Right kidney (tissue), 9 donors: ENCODE measurements around the gene RBP4.

ENCODE experiments used
- DNase-seq: peaks from one replicate; pipeline ENCODE4 v3.0.0-alpha.2; 2016
- long read RNA-seq, 8 donors: transcript quantifications; one replicate each; lab custom pipeline, GENCODE V29; 2026

The RBP4 gene
- long read RNA-seq, donor 1, result 0 reads
- long read RNA-seq, donor 2, partial matches to known transcripts, result 0 of 1 reads
- long read RNA-seq, donor 2, other reads (novel, unspliced or antisense), result 0 of 1 reads
- long read RNA-seq, donor 3, result 0 reads
- long read RNA-seq, donor 4, result 0 reads
- long read RNA-seq, donor 5, result 0 reads
- long read RNA-seq, donor 6, result 0 reads
- long read RNA-seq, donor 7, partial matches to known transcripts, result 0 of 1 reads
- long read RNA-seq, donor 7, other reads (novel, unspliced or antisense), result 0 of 1 reads
- long read RNA-seq, donor 8, partial matches to known transcripts, result 0 of 1 reads
- long read RNA-seq, donor 8, other reads (novel, unspliced or antisense), result 0 of 1 reads

DNA sequence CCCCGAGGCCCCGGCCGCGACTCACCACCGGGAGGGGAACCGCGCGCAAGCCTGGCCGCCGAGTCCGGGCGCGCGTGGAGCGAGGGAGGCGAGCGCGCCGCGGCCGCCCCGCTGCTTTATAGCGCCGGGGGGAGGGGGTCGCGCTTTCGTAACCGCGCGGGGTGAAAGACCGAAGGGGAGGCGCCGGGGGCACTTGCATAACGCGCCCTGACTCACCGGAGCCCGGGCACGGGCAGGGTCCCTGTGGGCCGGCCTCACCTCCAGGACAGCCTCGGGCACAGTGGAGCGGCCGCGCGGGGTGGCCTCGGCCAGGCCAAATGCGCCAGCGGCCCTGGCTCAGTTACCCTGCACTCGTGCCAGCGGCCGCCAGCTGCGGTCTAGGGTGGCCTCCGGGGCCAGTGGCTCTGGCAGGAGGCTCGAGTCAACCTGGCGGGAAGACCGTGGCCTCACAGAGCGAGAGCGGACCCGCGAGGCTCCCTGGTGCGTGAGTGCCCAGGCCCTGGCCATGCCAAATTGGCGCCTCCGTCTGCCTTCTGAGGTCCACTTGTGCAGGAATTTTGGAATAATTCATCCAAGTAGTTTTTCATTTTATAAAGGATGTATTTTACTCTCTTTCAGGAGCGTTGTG is at the start of gene RBP4:
RBP4 (minus strand) TSS at position 90 of the 628 bp plus-strand sequence. CDS start 207 bp downstream, outside the sequence.
- peak; percentile 67 for DNase-seq

- no peak for DNase-seq
Observed at GRCh38 chr10:93639791-93640190, 38.8 kb upstream of the RBP4 start.

DNA sequence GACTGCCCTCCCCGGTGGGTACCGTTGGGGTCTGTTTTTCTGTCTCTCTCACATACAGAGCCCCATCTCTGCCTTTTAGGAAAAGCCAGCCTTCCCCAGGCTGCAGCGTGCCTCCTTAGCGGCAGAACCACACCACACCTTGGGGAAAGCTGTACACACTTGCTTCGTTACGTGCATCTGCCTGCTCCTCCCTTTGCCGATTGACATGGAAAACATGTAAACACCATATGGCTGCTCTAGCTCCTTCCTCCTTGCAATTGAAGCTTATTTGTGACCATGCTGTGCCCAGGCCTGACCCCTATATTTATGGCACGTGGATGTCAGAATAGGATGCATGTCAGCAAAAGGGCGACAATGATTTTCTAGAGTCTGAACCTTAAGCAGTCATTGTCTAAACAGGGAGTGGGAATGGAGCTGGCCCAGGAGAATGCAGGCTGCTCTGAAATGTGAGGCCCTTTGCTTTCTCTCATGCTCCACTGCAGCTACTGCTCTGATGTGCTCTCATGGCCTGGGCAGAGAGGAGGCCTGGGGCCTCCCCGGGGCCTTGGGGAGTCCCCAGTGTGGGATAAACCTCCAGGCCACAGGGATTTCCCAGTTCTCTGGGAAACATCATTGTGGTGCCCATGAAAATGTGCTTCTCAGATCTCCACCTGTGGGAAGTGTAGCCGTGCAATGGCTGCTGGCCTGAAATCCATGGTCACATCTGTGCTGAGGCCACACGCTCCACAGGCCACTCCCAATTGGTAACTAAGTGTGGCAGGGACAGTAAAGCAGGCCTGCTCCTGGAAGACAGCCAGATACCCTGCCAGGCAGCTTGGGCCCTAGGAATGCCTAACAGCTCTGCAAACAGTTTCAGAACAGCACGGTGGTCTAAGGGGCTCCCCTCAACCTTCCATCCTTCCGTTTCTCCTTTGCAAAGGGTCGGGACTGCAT is 29.9 kb upstream of the RBP4 start:
- peak; percentile 24 for DNase-seq

DNA sequence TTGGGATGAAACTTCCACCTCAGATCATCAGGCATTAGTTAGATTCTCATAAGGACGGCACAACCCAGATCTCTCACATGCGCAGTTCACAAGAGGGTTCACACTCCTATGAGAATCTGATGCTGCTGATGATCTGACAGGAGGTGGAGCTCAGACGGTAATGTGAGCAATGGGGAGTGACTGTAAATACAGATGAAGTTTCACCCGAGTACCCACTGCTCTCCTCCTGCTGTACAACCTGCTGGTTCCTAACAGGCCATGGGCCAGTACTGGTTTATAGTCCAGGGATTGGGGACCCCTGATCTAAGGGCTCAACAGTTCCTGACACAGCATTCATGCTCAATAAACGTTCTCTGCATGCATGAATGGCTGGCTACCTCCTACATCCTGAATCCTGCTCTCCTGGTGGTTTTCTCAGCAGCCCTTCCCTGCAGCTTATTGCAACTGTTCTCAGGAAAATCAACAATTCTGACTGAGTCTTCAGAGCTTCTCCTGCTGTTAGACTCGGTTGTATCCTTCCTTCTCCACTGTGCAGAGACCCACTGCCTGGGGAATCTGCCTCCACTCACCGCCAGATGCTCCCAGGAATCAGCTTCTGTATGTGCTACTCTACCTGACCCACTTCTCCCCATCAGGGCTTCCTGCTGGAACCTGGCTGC is 28.7 kb upstream of the RBP4 start:
- DNase-seq, result peak; percentile 22

DNA sequence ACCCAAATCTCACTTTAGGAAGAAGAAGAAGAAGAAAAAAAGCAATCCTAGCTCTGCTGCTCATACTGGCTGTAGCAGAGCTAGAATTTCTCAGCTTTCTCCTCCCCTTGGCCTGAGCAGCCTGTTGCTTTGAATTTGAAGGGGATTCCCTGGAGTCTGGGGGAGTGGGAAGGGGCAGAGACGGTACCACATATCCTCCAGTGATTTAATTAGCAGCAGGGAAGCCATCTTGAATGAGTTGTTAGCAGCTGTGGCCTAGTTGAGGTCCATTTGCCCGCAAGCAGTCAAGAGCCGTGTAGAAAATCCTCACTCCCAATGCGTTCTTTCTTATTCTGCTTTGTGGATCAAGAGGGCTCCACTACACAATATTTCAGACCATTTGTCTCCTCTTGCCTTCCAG is 27.8 kb upstream of the RBP4 start:
- DNase-seq, result no peak

- no peak for DNase-seq
Observed at GRCh38 chr10:93622942-93623341, 21.9 kb upstream of the RBP4 start.

GRCh38 chr10:93620925-93621324 is 19.9 kb upstream of the RBP4 start:
- no peak for DNase-seq

GRCh38 chr10:93615576-93616235 is 14.7 kb upstream of the RBP4 start:
- no peak for DNase-seq

- no peak for DNase-seq
Observed at GRCh38 chr10:93614101-93614825, 13.2 kb upstream of the RBP4 start.

- DNase-seq, result no peak
Observed at GRCh38 chr10:93613126-93613525, 12.1 kb upstream of the RBP4 start.

GRCh38 chr10:93612311-93612710 is 11.3 kb upstream of the RBP4 start, which contains the start of gene PDE6C:
Gene PDE6C (plus strand): TSS chr10:93612537. CDS start chr10:93612726, 189 bp downstream.
- DNase-seq, result no peak

GRCh38 chr10:93608421-93608820 is 7.4 kb upstream of the RBP4 start:
- no peak for DNase-seq

DNA sequence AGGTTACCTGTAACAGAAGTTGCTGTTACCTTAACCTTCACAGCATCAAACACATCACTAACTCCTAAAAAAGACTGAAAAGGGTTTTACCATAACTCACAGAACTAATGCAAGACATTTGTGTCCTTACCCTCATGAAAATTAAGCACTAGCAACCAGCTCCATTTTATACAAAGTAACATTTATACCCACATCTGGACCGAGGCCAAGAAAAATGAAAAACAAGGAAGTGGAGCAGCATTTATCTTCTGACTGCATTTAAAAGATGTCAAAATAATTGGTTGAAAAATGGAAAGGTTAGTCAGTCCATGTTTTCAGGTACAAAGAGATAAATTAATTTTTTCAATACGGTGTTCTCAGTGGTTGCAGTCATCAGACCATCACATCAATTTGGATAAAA is 3.1 kb upstream of the RBP4 start:
- no peak for DNase-seq

DNA sequence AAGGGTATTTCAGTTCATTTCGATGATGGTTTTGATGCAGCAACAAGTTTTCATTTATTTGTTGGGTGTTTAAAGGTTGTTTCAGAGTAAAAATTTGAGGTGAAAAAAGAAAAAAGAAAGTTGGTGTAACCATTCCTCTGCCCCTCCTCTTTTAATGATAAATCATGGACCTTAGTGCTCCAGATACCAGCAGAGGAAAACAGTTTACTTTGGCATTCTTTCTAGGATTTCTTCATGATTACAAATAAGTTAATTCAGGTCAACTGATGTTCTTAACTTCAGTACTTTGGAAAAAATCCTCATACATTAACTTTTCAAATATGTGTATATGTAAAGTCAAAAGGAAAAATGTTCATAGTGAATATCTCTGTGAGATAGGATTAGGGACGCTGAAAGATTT is 2.0 kb upstream of the RBP4 start:
- DNase-seq, result no peak

DNA sequence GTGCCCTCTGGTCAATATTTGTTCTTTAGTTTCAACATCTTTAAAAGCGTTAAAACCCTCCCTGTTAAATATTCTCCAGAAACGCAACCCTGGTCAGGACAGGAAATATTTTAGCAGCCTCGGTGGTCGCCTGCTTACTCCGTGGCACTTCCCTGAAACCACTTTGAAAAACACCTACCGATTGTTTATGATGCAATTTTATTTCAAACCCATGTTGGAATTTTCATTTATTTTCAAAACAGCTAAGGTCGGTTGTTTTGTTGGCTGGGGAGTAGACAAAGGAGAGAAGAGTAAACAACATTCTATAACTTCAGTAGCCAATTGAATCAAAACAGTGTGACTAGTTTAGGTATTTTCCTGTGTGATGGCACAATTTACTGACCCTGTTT is 733 bp upstream of the RBP4 start:
- DNase-seq, result no peak

DNA sequence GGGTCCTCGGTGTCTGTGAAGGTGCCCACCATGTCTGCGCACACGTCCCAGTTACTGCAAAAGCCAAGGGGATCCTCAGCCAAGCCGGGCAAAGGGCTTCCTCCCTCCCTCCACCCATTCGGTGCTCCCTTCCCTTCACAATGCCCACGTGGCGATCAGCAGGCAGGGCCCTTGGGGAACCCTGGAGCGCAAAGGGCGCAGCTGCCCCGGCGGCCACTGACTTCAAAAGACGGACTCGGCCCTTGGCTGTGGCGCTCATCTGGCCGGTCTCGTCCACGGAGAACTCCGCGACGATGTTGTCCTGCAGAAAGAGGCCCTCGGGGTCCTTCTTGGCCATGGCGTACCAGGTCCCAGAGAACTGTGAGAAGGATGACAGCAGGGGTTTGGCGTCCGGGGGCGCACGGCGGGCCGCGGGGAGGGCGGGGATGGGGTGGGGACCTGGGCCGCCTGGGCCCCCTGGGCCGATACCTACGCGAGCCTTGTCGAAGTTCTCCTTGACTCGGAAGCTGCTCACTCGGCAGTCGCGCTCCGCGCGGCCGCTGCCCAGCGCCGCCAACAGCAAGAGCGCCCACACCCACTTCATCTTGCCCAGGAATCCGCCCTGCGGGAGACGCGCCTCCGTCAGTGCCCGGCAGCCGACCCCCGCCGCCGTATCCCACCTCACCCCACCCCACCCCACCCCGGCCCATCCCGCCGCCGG is 439 bp downstream of the RBP4 start:
- DNase-seq, result peak; percentile 24

DNA sequence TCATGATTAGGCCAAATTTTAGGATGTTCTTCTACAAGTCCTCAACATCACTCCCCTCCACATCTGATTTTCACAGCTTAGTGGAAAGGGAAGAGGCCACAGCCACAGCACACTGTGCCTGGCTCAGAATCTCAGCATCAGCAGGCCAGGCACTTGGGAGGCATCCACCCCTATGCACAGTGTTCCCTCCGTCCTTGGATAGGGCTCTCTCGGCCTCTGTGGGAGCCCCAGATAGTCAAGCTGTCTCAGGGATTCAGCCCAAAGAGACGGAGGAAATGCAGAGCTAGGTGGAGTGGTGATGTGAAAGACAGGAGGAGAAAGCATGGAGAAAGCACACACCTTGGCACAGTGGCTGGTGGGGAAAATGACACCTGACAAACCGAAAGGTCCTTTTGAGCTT is 1.3 kb downstream of the RBP4 start:
- DNase-seq, result no peak

DNA sequence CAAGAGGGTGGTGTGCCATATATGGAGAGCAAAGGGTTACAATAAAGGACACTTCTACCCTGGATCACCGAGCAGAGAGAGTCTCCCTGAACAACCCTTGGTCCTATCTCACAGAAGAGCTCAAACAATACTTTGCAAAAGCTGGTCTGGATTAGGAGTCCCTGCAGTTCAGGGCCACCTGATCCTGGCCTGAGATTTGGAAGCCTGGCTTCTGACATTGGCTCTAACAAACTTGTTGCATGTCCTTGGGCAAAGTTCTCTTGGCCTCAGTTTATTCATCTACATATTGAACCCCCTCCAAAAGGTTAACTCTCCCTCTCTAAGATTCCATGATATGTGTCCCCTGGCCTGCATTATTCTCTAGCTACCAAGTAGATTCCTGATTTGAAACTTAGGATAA is 1.7 kb downstream of the RBP4 start:
- DNase-seq, result no peak

DNA sequence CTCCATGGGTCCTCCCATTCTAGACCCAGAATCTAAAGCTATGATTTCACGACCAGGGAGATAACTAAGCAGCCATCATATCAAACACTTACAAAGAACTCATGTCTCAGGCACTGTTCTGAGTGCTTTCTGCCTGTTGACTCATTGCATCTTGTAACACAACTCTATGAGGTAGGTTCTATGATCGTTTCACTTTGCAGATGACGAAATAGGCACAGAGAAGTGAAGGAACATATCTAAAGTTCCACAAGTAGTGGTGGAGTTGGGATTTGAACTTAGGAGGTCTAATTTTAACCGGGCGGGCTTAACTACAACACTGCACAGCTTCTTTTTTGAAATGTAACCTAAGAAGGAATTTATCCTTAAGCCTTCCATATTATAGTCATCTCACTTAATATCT is 2.9 kb downstream of the RBP4 start:
- no peak for DNase-seq

DNA sequence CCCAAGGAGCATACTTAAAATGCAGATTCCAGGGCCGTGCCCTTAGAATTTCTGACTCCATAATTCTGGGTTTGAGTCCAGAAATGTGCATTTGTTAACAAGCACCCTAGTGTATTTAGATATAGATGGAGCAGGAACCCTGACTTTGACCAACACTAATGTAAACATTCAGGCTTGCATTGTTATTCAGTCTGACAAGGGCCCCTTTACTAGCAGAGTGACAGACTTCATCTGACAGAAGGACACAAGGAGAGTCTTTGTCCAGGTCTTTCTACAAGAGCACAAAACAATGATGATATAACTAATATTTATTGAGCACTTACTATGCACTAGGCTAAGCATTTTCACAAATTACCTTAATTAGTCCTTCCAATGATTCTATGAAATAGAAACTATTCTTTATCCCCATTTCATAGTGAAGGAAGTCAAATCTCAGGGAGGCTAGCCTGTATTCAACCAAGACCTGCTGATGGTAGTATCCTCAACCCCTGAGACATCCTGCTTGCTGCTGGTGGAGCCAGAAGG is 3.9 kb downstream of the RBP4 start:
- DNase-seq, result no peak
